Measurements from ENCODE around the gene DAPK1.

DAPK1 gene

GRCh38 chr9:87707805-87708506 is 210.3 kb downstream of the DAPK1 start:
- H3K27me3 Mint-ChIP-seq, result peaks cover 9% of the 10 kb centered on the region
- H3K9me3 Mint-ChIP-seq, result no peaks in the 10 kb centered on the region
- H3K27ac Mint-ChIP-seq, result no peak overlapping the region
- no peak for DNase-seq
- H3K36me3 Mint-ChIP-seq (ENCODE audit: low read depth), result no peaks in the 10 kb centered on the region
- no peak overlapping the region for H3K4me3 Mint-ChIP-seq
- peaks cover 36% of the 10 kb centered on the region for H3K4me1 Mint-ChIP-seq (ENCODE audit: low read depth)

GRCh38 chr9:87708546-87708945 is 210.9 kb downstream of the DAPK1 start:
- no peaks in the 10 kb centered on the region for H3K36me3 Mint-ChIP-seq (ENCODE audit: low read depth)
- peak overlapping the region; percentile 81 for H3K27ac Mint-ChIP-seq
- no peak for DNase-seq
- peaks cover 41% of the 10 kb centered on the region for H3K4me1 Mint-ChIP-seq (ENCODE audit: low read depth)
- peaks cover 7% of the 10 kb centered on the region for H3K27me3 Mint-ChIP-seq
- no peaks in the 10 kb centered on the region for H3K9me3 Mint-ChIP-seq
- H3K4me3 Mint-ChIP-seq, result peak overlapping the region; percentile 35

GRCh38 chr9:87708986-87709728 is 211.5 kb downstream of the DAPK1 start:
- Mint-ChIP-seq H3K36me3 (ENCODE audit: low read depth) (no peaks in the 10 kb centered on the region), H3K4me3 (peak overlapping the region; percentile 35), H3K27me3 (peaks cover 7% of the 10 kb centered on the region), H3K27ac (peak overlapping the region; percentile 81), H3K4me1 (ENCODE audit: low read depth) (peaks cover 45% of the 10 kb centered on the region), H3K9me3 (no peaks in the 10 kb centered on the region)
- no peak for DNase-seq

- H3K4me1 Mint-ChIP-seq (ENCODE audit: low read depth), result peaks cover 47% of the 10 kb centered on the region
- no peaks in the 10 kb centered on the region for H3K9me3 Mint-ChIP-seq
- H3K27me3 Mint-ChIP-seq, result peaks cover 10% of the 10 kb centered on the region
- no peak for DNase-seq
- no peak overlapping the region for H3K4me3 Mint-ChIP-seq
- H3K27ac Mint-ChIP-seq, result no peak overlapping the region
- H3K36me3 Mint-ChIP-seq (ENCODE audit: low read depth), result no peaks in the 10 kb centered on the region
Measured at GRCh38 chr9:87710443-87710842, 212.8 kb downstream of the DAPK1 start.

- peaks cover 47% of the 10 kb centered on the region for H3K4me1 Mint-ChIP-seq (ENCODE audit: low read depth)
- no peak overlapping the region for H3K27ac Mint-ChIP-seq
- no peak overlapping the region for H3K4me3 Mint-ChIP-seq
- H3K27me3 Mint-ChIP-seq, result peaks cover 6% of the 10 kb centered on the region
- no peaks in the 10 kb centered on the region for H3K36me3 Mint-ChIP-seq (ENCODE audit: low read depth)
- DNase-seq, result no peak
- H3K9me3 Mint-ChIP-seq, result no peaks in the 10 kb centered on the region
Measured at GRCh38 chr9:87711857-87712800, 214.5 kb downstream of the DAPK1 start.

- Mint-ChIP-seq H3K36me3 (ENCODE audit: low read depth) (no peaks in the 10 kb centered on the region), H3K9me3 (no peaks in the 10 kb centered on the region), H3K27me3 (peaks cover 4% of the 10 kb centered on the region), H3K4me1 (ENCODE audit: low read depth) (peaks cover 42% of the 10 kb centered on the region), H3K27ac (no peak overlapping the region), H3K4me3 (no peak overlapping the region)
- no peak for DNase-seq
Measured at GRCh38 chr9:87712801-87713277, 215.2 kb downstream of the DAPK1 start.

- Mint-ChIP-seq H3K36me3 (ENCODE audit: low read depth) (no peaks in the 10 kb centered on the region), H3K4me3 (no peak overlapping the region), H3K27ac (peak overlapping the region; percentile 67), H3K4me1 (ENCODE audit: low read depth) (peaks cover 37% of the 10 kb centered on the region), H3K27me3 (peaks cover 4% of the 10 kb centered on the region), H3K9me3 (no peaks in the 10 kb centered on the region)
- DNase-seq, result peak; percentile 55
Measured at GRCh38 chr9:87713278-87713987, 215.8 kb downstream of the DAPK1 start.

- H3K27me3 Mint-ChIP-seq, result peaks cover 4% of the 10 kb centered on the region
- H3K36me3 Mint-ChIP-seq (ENCODE audit: low read depth), result no peaks in the 10 kb centered on the region
- no peak overlapping the region for H3K4me3 Mint-ChIP-seq
- H3K27ac Mint-ChIP-seq, result no peak overlapping the region
- H3K4me1 Mint-ChIP-seq (ENCODE audit: low read depth), result peaks cover 32% of the 10 kb centered on the region
- no peaks in the 10 kb centered on the region for H3K9me3 Mint-ChIP-seq
- no peak for DNase-seq
Measured at GRCh38 chr9:87713988-87714330, 216.3 kb downstream of the DAPK1 start.

GRCh38 chr9:87714819-87715218 is 217.2 kb downstream of the DAPK1 start:
- Mint-ChIP-seq H3K4me1 (ENCODE audit: low read depth) (peaks cover 23% of the 10 kb centered on the region), H3K4me3 (no peak overlapping the region)

GRCh38 chr9:87716141-87716540 is 218.5 kb downstream of the DAPK1 start:
- Mint-ChIP-seq H3K9me3 (no peaks in the 10 kb centered on the region), H3K4me1 (ENCODE audit: low read depth) (peaks cover 19% of the 10 kb centered on the region), H3K27me3 (peaks cover 4% of the 10 kb centered on the region), H3K4me3 (no peak overlapping the region), H3K36me3 (ENCODE audit: low read depth) (no peaks in the 10 kb centered on the region), H3K27ac (no peak overlapping the region)
- no peak for DNase-seq

More at GRCh38 chr9:87714819-87715218, 217.2 kb downstream of the DAPK1 start:
- H3K27me3 Mint-ChIP-seq, result peaks cover 4% of the 10 kb centered on the region
- no peaks in the 10 kb centered on the region for H3K36me3 Mint-ChIP-seq (ENCODE audit: low read depth)
- no peak overlapping the region for H3K27ac Mint-ChIP-seq
- H3K9me3 Mint-ChIP-seq, result no peaks in the 10 kb centered on the region
- no peak for DNase-seq

GRCh38 chr9:87717456-87717855 is 219.8 kb downstream of the DAPK1 start:
- H3K36me3 Mint-ChIP-seq (ENCODE audit: low read depth), result no peaks in the 10 kb centered on the region
- DNase-seq, result no peak
- H3K4me3 Mint-ChIP-seq, result no peak overlapping the region
- peaks cover 15% of the 10 kb centered on the region for H3K4me1 Mint-ChIP-seq (ENCODE audit: low read depth)
- peaks cover 6% of the 10 kb centered on the region for H3K27me3 Mint-ChIP-seq
- no peaks in the 10 kb centered on the region for H3K9me3 Mint-ChIP-seq
- no peak overlapping the region for H3K27ac Mint-ChIP-seq

GRCh38 chr9:87718231-87718630 is 220.6 kb downstream of the DAPK1 start:
- no peaks in the 10 kb centered on the region for H3K9me3 Mint-ChIP-seq
- no peaks in the 10 kb centered on the region for H3K36me3 Mint-ChIP-seq (ENCODE audit: low read depth)
- H3K4me1 Mint-ChIP-seq (ENCODE audit: low read depth), result peaks cover 8% of the 10 kb centered on the region
- H3K27ac Mint-ChIP-seq, result no peak overlapping the region
- H3K4me3 Mint-ChIP-seq, result no peak overlapping the region
- DNase-seq, result no peak
- peaks cover 6% of the 10 kb centered on the region for H3K27me3 Mint-ChIP-seq

GRCh38 chr9:87718852-87719612 is 221.4 kb downstream of the DAPK1 start:
- no peak overlapping the region for H3K4me3 Mint-ChIP-seq
- DNase-seq, result no peak
- peaks cover 2% of the 10 kb centered on the region for H3K4me1 Mint-ChIP-seq (ENCODE audit: low read depth)
- H3K27ac Mint-ChIP-seq, result no peak overlapping the region
- H3K27me3 Mint-ChIP-seq, result peaks cover 8% of the 10 kb centered on the region
- H3K9me3 Mint-ChIP-seq, result no peaks in the 10 kb centered on the region
- H3K36me3 Mint-ChIP-seq (ENCODE audit: low read depth), result no peaks in the 10 kb centered on the region

Data from activated T-cell treated with anti-CD3 and anti-CD28 coated beads, Interleukin-2, amount 50 U/mL, for 24 hours (primary cell).